Measurements from ENCODE around the gene ATP6V1E1.

GRCh38 chr22:17637490-17638181 is 9.1 kb upstream of the ATP6V1E1 start:
- TF ChIP-seq CTCF (IDR thresholded peaks at IDR 0.05) (no peak), POLR2A (IDR thresholded peaks at IDR 0.05) (no peak)

All from body of pancreas (tissue), 4 donors.